Activated naive CD4-positive, alpha-beta T cell treated with anti-CD3 and anti-CD28 coated beads, Interleukin-2, amount 10 ng/mL, durations not matched to agents 7 days and 5 days (primary cell): ENCODE results near the gene POPDC2.
A peak's percentile ranks its signal among the peaks of the same experiment; 100 is the strongest.
"Not testable (repeated sequence)": the region's sequence is repeated elsewhere in the genome, so short reads cannot be mapped to it uniquely, and the experiment has no call there.

Experiments used
- CTCF ChIA-PET: fragments of 350-600 bp; sonication (Branson Sonifier 250); formaldehyde crosslinking; loops from one replicate; lab custom pipeline; 2021; ENCODE audit warnings: antibody characterized with exemption; lab: Charles Lee
- DNase-seq: peaks from one replicate; pipeline ENCODE4 v3.0.0-alpha.2; 2020
- H3K27ac Mint-ChIP-seq: one replicate; pipeline ENCODE4 v1.8.0; 2021; ENCODE audit warnings: mild to moderate bottlenecking, moderate library complexity, mixed read lengths
- H3K27me3 Mint-ChIP-seq: one replicate; pipeline ENCODE4 v1.8.0; 2021; ENCODE audit warnings: mild to moderate bottlenecking, mixed read lengths
- H3K36me3 Mint-ChIP-seq: one replicate; pipeline ENCODE4 v1.8.0; 2021; ENCODE audit warnings: mixed read lengths
- H3K4me1 Mint-ChIP-seq: one replicate; pipeline ENCODE4 v1.8.0; 2021; ENCODE audit warnings: mixed read lengths
- H3K4me3 Mint-ChIP-seq: one replicate; pipeline ENCODE4 v1.8.0; 2021; ENCODE audit warnings: mild to moderate bottlenecking, moderate library complexity, mixed read lengths
- H3K9me3 Mint-ChIP-seq: one replicate; pipeline ENCODE4 v1.8.0; 2021; ENCODE audit warnings: mixed read lengths

The POPDC2 gene

DNA sequence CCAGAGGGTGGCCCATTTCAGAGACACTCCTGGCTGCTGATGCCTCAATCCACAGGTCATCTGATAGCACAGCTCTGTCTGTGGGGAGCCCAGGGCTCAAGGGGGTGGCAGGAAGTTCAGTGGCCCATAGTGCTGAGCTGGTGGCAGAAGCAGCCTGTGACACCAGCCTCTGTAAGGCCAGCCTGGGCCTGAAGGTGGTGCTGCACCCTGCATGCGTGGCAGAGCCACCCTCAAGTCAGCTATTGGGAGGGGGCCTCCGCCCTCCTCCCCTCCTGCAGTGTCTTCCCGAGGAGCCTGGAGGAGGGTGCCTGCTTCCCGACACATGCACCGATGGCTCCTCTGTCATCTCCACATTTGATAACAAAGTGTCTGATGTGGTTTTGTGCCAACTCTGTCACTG, 59.7 kb downstream of the POPDC2 start:
- Mint-ChIP-seq H3K4me1 (peaks cover 6% of the 10 kb centered on the region), H3K27ac (no peak overlapping the region)

GRCh38 chr3:119599558-119600174, 60.7 kb downstream of the POPDC2 start:
- Mint-ChIP-seq H3K9me3 (no peaks in the 10 kb centered on the region), H3K27me3 (peaks cover 17% of the 10 kb centered on the region), H3K4me3 (no peak overlapping the region), H3K27ac (no peak overlapping the region), H3K36me3 (no peaks in the 10 kb centered on the region), H3K4me1 (peaks cover 6% of the 10 kb centered on the region)
- CTCF ChIA-PET: interaction anchor here (0.9 kb wide), 1 partner anchor 21 kb away, joined by 5 read pairs; no protein-coding TSS in a partner anchor
- no peak for DNase-seq

More for the DNA sequence above, 59.7 kb downstream of the POPDC2 start:
- no peaks in the 10 kb centered on the region for H3K9me3 Mint-ChIP-seq
- CTCF ChIA-PET: interaction anchor here (0.7 to 1.7 kb wide), 5 partner anchors 13 to 79 kb away, joined by 3 to 25 read pairs (median 5); partner anchors contain the start of gene COX17
- peaks cover 25% of the 10 kb centered on the region for H3K27me3 Mint-ChIP-seq
- H3K36me3 Mint-ChIP-seq: no peaks in the 10 kb centered on the region
- DNase-seq: peak; percentile 31
- H3K4me3 Mint-ChIP-seq: no peak overlapping the region

DNA sequence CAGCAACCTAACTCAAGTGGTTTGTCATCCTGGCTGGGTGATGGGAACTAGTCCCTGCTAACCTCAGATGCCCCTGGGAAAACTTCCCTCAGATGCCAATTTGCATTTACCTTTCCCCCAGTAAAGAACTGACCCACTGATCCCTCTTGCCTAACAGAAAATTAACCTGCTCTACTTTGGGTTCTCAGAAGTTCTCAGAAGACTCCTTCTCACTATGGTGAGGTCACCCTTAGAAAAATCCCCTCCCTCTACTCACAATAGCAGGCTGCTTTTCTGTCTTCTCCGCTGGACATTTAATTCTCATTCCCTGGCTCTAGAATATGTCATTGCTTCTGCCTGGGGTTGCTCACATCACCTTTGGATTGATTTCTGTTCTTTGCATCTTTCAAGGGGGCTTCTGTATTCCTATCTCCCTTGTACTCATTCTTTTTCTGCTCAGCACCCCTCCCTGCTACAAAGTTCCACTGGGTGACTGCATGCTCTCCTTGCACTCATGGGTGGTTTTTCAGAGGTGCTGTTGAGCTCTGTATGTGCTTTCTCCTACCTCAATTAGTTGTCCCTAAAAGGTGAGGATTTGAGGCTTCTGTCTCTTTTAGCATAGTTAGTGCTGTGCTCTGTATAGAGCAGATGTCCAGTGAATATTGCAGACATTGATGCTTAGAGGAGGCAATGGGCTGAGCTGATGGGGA, 61.8 kb downstream of the POPDC2 start:
- no peak for DNase-seq
- Mint-ChIP-seq H3K27me3 (peaks cover 21% of the 10 kb centered on the region), H3K9me3 (no peaks in the 10 kb centered on the region), H3K4me1 (peaks cover 6% of the 10 kb centered on the region), H3K36me3 (no peaks in the 10 kb centered on the region), H3K4me3 (no peak overlapping the region), H3K27ac (no peak overlapping the region)
- CTCF ChIA-PET: no interaction called here

- no peaks in the 10 kb centered on the region for H3K9me3 Mint-ChIP-seq
- H3K4me3 Mint-ChIP-seq: no peak within 1 kb of the TSS
- no peaks in the 10 kb centered on the region for H3K36me3 Mint-ChIP-seq
- peaks cover 6% of the 10 kb centered on the region for H3K4me1 Mint-ChIP-seq
- peaks cover 16% of the 10 kb centered on the region for H3K27me3 Mint-ChIP-seq
- CTCF ChIA-PET: no interaction called here
- no peak for DNase-seq
- no peak within 1 kb of the TSS for H3K27ac Mint-ChIP-seq
Observed at GRCh38 chr3:119597548-119598288, 62.7 kb downstream of the POPDC2 start, which contains the start of gene PLA1A. Gene PLA1A (plus strand): TSS chr3:119597885. CDS start chr3:119597914, 29 bp downstream.

- H3K9me3 Mint-ChIP-seq: no peaks in the 10 kb centered on the region
- H3K27me3 Mint-ChIP-seq: peaks cover 25% of the 10 kb centered on the region
- peaks cover 6% of the 10 kb centered on the region for H3K4me1 Mint-ChIP-seq
- CTCF ChIA-PET: no interaction called here
- no peak for DNase-seq
- H3K27ac Mint-ChIP-seq: no peak overlapping the region
- H3K4me3 Mint-ChIP-seq: no peak overlapping the region
- no peaks in the 10 kb centered on the region for H3K36me3 Mint-ChIP-seq
Observed at GRCh38 chr3:119596398-119596797, 64.0 kb downstream of the POPDC2 start.

DNA sequence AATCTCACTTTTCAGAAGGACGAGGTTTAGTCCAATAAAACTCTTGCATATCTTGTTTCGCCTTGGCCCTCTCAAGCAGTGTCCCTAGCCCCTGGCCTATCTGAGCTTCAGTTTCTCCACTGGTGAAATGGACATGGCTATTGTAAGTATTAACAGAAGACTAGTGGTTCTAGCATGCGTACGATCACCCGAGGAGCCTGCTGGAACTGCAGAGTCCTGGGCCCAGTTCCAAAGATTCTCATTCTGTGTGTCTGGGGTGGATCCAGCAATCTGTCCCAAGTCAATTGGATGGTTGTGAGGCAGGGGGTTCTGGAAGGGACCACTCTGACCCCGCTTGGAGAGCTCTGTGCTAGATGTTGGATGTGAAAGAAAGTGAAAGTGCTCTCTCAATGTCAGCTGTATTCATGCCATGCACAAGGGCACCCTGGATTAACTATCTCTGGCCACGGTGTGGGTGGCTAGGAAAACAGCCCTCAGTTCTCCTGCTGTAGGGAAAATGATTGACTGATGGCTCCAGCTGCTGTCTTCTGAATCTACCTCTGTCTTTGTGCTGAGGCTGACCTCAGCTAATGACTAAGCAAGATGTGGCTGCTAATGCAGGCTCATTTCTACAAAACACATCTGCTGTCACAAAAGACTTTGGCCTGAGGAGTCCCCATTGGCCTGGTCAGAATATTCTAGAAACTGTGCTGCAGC, 64.6 kb downstream of the POPDC2 start:
- no peak overlapping the region for H3K4me3 Mint-ChIP-seq
- H3K27me3 Mint-ChIP-seq: peaks cover 29% of the 10 kb centered on the region
- H3K27ac Mint-ChIP-seq: no peak overlapping the region
- CTCF ChIA-PET: interaction anchor here (0.6 kb wide), 1 partner anchor 63 kb away, joined by 3 read pairs; no protein-coding TSS in a partner anchor
- no peaks in the 10 kb centered on the region for H3K36me3 Mint-ChIP-seq
- no peak for DNase-seq
- H3K4me1 Mint-ChIP-seq: peaks cover 6% of the 10 kb centered on the region
- peaks cover under 1% of the 10 kb centered on the region for H3K9me3 Mint-ChIP-seq

DNA sequence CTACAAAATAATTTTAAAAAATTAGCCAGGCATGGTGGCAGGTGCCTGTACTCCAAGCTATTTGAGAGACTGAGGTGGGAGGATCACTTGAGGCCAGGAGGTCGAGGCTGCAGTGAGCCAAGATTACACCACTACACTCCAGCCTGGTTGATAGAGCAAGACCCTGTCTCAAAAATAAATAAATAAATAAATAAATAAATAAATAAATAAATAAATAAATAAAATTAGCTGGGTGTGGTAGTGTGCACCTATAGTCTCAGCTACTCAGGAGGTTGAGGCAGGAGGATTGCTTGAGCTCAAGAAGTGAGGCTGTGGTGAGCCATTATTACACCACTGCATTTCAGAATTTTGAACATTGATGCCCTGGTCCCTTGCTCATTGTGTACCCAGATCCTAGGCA, 65.5 kb downstream of the POPDC2 start:
- H3K4me1 Mint-ChIP-seq, H3K27ac Mint-ChIP-seq, H3K9me3 Mint-ChIP-seq, H3K36me3 Mint-ChIP-seq, DNase-seq, CTCF ChIA-PET, H3K4me3 Mint-ChIP-seq: not testable (repeated sequence)
- H3K27me3 Mint-ChIP-seq: peaks cover 29% of the 10 kb centered on the region

DNA sequence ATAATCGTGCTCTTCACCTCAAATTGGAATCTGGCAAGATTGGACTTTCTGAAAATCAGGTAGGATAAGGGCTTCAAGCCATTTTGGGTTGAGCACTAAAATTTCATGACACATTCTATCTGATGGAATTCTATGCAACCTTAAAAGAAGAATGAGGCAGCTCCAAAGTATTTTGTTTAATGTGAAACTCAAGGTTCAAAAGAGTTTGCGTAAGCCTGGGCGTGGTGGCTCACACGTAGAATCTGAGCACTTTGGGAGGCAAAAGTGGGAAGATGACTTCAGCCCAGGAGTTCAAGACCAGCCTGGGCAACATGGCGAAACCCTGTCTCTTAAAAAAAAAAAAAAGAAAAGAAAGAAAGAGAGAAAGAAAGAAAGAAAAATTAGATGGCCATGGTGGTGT, 66.3 kb downstream of the POPDC2 start:
- Mint-ChIP-seq H3K9me3 (peaks cover 11% of the 10 kb centered on the region), H3K36me3 (peaks cover 6% of the 10 kb centered on the region), H3K4me3 (no peak overlapping the region), H3K27ac (no peak overlapping the region), H3K27me3 (peaks cover 32% of the 10 kb centered on the region), H3K4me1 (peaks cover 6% of the 10 kb centered on the region)
- CTCF ChIA-PET: interaction anchor here (1.0 kb wide), 1 partner anchor 87 kb away, joined by 3 read pairs; no protein-coding TSS in a partner anchor
- no peak for DNase-seq

DNA sequence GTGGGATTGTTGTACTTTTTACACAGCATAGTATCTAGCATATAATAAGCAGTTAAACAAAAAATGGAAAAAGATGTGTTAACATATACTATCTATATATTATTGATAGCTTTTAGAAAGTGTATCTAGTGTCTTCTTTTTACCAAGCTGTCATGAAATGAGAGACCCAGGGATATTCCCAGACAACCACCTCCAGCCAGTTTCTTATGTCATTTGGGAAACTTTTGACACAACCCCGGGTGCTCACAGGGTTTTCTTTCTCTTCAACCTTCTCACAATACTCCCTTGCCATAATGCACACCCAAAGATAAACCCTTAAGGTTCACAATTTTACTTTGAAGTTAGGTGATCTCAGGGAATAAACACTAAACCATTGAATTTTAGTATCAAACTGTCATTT, 67.5 kb downstream of the POPDC2 start:
- Mint-ChIP-seq H3K36me3 (peaks cover 6% of the 10 kb centered on the region), H3K27ac (no peak overlapping the region), H3K27me3 (peaks cover 38% of the 10 kb centered on the region), H3K4me3 (no peak overlapping the region), H3K9me3 (peaks cover 11% of the 10 kb centered on the region), H3K4me1 (peaks cover 11% of the 10 kb centered on the region)
- CTCF ChIA-PET: no interaction called here
- no peak for DNase-seq
